Posterior cingulate gyrus (tissue), 11 donors: ENCODE measurements around the gene DSG4.
A peak's percentile ranks its signal among the peaks of the same experiment; 100 is the strongest.
"Not testable (repeated sequence)": the region's sequence is repeated elsewhere in the genome, so short reads cannot be mapped to it uniquely, and the experiment has no call there.

Experiments used
- DNase-seq, 10 donors: peaks; one replicate each; pipeline versions ENCODE4 v3.0.0 to v3.0.0-alpha.2; 2020 to 2021; ENCODE audit warnings: mixed read lengths in 3 of 10
- intact Hi-C: fragments of 100-400 bp; cut with DNase I; formaldehyde crosslinking; loops from one replicate; pipeline ENCODE4 v1.15.1; 2023

DSG4 gene, protein sequence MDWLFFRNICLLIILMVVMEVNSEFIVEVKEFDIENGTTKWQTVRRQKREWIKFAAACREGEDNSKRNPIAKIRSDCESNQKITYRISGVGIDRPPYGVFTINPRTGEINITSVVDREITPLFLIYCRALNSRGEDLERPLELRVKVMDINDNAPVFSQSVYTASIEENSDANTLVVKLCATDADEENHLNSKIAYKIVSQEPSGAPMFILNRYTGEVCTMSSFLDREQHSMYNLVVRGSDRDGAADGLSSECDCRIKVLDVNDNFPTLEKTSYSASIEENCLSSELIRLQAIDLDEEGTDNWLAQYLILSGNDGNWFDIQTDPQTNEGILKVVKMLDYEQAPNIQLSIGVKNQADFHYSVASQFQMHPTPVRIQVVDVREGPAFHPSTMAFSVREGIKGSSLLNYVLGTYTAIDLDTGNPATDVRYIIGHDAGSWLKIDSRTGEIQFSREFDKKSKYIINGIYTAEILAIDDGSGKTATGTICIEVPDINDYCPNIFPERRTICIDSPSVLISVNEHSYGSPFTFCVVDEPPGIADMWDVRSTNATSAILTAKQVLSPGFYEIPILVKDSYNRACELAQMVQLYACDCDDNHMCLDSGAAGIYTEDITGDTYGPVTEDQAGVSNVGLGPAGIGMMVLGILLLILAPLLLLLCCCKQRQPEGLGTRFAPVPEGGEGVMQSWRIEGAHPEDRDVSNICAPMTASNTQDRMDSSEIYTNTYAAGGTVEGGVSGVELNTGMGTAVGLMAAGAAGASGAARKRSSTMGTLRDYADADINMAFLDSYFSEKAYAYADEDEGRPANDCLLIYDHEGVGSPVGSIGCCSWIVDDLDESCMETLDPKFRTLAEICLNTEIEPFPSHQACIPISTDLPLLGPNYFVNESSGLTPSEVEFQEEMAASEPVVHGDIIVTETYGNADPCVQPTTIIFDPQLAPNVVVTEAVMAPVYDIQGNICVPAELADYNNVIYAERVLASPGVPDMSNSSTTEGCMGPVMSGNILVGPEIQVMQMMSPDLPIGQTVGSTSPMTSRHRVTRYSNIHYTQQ

DNA sequence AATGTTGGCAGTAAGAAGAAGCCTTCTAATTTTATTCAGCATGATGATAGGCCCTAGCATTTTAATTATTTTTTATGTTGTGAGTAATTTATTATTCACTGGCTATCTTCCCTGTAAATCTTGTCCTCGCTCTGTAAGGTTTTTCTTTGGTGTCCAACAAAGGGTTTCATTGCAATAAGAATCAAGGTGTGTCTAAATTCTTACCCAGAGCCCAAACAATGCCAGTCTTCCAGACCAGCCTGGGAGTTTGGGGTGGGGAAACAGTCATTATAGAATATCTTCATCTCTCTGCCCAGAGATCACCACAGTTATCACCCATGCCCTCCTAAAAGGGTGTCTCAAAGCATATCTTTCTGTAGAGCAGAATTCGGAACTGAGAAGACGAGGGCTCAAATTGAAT lies at the start of gene DSG4:
Gene DSG4 (plus strand): TSS at position 301 of the 400 bp plus-strand sequence. CDS start 135 bp downstream, outside the sequence.
- intact Hi-C loops = loop anchor here (10.0 kb wide), 1 partner anchor 62 kb away; the partner anchor contains the start of gene DSG1
- no peak for DNase-seq

DNA sequence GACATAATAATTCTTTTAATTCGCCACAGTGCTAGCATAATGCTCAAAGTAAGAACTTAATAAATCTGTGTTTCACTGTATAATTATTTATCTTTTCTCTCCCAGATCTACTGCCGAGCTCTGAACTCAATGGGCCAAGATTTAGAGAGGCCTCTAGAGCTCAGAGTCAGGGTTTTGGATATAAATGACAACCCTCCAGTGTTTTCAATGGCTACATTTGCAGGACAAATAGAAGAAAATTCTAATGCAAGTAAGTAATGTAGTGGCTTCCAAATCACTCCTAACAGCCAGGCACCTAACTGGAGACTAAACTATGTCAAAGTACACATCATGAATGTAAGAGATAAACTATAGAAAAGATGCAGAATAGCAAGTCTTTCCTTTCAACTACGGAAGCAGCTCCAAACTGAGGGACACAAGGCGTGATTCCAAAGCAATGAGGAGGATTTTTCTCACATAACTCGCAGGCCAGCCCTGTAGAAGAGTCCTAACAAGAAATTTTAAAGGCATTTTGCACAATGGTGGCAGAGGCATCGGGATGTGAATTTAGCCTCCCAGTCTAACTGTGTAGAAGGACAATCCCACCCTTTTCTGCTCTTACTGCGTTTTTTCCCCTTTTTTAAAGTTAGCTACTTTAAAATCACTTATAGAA lies 46.7 kb upstream of the DSG4 start:
- intact Hi-C loops = no loop called here
- DNase-seq = no peak

DNA sequence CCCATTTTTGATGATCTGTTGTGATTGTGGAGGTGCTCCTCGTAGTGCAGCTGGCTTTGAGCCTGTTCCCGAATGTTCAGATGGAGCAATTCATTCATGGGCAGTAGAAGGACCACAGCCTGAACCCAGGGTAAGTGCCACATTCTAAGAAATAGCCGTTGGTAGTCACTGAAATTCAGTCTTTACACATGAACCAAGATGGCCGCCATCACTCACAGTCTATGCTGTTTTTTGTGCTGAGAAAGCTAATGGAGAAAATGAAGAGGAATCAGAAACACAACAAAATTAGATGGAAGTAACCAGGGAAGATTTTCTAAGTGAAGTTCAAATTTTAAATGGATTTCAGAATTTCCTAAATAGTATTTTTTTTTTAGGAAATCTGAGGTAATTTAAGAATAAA lies 33.1 kb upstream of the DSG4 start:
- no peak for DNase-seq
- intact Hi-C loops = no loop called here

DNA sequence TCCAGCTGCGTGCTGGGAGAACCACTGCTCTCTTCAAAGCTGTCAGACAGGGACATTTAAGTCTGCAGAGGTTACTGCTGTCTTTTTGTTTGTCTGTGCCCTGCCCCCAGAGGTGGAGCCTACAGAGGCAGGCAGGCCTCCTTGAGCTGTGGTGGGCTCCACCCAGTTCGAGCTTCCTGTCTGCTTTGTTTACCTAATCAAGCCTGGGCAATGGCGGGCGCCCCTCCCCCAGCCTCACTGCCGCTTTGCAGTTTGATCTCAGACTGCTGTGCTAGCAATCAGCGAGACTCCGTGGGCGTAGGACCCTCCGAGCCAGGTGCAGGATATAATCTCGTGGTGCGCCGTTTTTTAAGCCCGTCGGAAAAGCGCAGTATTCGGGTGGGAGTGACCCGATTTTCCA lies 23.2 kb upstream of the DSG4 start:
- intact Hi-C loops = not testable (repeated sequence)

DNA sequence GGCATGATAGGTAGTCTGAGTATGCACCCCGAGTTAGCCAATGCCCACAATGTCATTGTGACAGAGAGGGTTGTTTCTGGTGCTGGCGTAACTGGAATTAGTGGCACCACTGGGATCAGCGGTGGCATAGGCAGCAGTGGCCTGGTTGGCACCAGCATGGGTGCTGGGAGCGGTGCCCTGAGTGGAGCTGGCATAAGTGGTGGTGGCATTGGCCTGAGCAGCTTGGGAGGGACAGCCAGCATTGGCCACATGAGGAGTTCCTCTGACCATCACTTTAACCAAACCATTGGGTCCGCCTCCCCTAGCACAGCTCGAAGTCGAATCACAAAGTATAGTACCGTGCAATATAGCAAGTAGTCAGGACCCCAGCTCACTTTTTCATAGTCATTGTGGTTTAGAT lies 21.6 kb upstream of the DSG4 start:
- DNase-seq = peak in 1 of 10 donors; percentile 62
- intact Hi-C loops = no loop called here

More for the DNA sequence above, 23.2 kb upstream of the DSG4 start:
- not testable (repeated sequence) for DNase-seq

DNA sequence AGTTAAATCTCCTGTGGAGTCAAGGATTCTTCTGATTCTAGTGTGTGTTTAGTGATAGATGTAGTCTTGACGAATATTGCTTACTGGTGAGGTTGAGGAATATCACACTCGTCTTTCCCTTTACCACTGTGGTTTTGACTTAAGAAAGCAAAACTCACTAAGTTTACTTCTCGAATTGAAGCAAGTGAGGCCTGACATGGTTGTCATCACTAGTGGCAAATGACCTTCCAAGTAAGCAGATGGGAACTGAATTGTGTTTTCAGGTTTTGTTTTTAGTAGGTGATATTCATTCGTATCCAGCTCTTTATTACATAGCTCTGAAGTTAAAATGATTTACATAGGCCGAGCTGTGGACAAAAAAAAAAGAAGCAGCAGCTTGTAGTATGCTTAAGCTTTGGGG lies 20.6 kb upstream of the DSG4 start:
- no peak for DNase-seq
- intact Hi-C loops = no loop called here

DNA sequence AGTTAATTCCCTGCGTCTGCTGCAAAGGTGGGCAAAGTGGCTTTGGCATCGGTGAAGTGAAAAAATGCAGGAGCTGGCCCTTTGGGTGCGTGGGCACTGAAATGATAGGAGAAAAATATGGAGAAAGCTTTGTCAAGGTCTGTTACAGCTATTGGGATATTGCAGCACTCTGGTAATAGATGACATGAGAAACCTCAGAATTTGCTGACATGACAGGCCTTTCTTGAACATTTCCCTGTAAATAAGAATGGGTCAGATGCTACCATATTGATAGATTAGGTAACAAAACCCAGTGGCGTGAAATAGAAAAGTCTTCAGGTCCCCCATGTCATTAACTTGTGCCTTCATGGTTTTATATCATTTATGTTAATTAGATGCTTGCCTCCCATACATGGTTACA lies 12.4 kb upstream of the DSG4 start:
- no peak for DNase-seq
- intact Hi-C loops = no loop called here

DNA sequence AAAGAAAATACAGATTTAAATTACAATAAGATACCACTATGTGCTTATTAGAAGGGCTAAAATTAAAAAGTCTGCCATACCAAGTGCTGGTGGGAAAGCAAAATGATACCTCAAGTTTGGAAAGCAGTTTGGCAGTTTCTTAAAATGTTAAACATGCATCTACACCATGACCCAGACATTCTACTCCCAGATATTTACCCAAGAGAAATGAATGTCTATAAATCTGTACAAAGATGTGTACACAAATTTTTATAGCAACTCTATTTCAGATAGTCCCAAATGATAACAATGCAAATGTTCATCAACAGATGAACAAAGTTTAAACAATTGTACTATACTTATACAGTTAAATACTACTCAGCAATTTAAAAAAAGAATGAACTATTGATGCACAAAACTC lies 7.1 kb upstream of the DSG4 start:
- no peak for DNase-seq
- intact Hi-C loops = no loop called here

DNA sequence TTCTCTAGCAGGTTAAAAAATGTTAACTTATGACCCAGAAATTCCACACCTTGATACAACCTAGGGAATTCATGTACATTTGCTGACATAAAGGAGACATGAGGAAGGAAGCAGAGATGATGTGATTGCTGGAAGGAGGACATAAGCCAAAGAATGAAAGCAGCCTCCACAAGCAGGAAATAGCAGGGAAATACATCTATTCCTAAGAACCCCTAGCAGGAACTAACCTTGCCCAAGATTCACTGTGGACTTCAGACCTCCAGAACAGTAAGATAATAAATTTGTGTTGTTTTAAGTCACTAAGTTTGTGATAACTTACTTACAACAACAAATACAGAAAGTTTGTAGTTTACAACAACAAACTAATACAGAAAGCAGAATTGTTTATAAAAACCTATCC lies 4.6 kb upstream of the DSG4 start:
- intact Hi-C loops = loop anchor here (10.0 kb wide), 1 partner anchor 57 kb away; the partner anchor contains the start of gene DSG1
- no peak for DNase-seq

DNA sequence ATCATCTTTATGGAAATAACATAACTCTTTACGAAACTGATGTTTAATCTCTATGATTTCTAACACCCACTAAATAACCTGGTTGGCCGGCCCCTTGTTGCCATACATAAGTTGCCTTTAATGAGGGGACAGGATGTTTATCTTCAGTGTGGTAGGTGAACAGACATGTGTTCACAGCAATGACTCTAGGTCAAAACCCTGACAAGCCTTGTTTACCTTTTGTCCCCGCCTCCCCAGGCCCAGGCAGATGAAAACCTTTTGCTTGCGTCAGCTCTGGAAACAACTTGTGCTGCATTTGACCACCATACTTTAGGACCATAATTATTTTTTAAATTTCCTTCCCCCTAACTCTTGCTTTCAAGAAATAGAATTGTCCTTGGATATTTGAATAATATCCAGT lies 2.9 kb upstream of the DSG4 start:
- DNase-seq = no peak
- intact Hi-C loops = loop anchor here (10.0 kb wide), 1 partner anchor 59 kb away; the partner anchor contains the start of gene DSG1

DNA sequence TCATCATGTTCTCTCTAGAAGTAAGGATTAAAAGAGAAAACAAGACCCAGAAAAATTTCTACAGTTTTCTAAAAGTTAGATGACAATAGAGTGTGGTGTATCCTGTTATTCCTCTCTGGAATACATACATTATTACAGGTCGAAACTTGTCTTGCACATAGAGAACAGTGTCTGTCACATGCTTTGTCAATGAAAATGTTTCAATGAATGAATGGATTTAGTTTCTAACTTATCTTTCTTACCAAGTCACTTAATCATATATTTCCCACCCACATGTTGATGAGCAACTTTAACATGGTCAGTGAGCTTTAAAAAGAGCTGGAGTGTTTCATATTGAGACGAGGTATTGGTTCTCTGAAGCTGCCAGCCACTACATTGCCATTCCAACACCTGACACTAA lies 4.3 kb downstream of the DSG4 start:
- intact Hi-C loops = no loop called here
- no peak for DNase-seq

DNA sequence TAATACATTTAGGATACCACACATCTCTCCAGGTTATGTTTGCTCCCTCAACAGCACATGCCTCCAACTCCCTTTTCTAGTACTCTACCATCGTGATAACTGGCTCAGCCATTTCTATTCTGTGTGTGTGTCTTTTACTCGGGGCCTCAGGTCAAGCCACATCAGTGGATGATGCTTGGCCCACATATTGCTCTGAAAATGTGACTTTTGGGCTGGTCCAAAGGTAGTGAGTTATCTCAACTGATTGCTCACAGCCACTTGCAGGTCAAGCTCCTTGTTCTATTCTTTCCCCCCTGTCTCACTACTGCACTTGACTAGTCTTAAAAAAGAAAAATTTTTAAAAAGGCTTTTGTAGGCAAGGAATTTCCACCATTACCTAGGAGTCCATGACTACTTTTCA lies 5.5 kb downstream of the DSG4 start:
- intact Hi-C loops = no loop called here
- no peak for DNase-seq

DNA sequence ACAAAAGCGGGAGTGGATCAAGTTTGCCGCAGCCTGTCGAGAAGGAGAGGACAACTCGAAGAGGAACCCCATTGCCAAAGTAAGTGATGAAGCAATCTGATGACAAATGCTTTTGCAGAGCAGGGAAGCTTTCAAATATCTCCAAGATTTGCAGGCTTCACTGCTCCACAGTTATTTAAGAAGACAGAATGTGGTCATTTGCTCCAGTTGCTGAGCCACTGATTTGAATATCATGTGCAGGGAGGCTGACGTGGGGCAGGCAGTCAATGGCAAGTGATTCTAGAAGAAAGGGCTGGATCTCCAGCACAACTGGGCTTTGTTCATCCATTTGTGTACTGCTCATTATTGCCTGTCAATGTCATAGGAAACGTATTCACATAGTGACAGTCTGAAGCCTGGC lies 10.2 kb downstream of the DSG4 start:
- intact Hi-C loops = no loop called here
- no peak for DNase-seq

DNA sequence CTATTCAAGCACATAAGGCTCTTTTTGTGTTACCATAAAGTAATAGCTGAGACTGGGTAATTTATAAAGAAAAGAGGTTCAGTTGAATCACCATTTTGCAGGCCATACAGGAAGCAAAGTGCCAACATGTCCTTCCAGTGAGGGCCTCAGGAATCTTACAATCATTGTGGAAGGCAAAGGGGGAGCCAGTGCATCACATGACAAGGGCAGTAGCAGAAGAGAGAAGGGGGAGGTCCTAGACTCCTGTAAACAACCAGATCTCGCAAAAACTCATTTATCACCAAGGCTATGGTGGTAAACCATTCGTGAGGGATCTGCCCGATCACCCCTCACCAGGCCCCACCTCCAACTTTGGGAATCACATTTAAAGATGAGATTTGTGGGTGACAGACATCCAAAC lies 16.7 kb downstream of the DSG4 start:
- intact Hi-C loops = no loop called here
- no peak for DNase-seq

DNA sequence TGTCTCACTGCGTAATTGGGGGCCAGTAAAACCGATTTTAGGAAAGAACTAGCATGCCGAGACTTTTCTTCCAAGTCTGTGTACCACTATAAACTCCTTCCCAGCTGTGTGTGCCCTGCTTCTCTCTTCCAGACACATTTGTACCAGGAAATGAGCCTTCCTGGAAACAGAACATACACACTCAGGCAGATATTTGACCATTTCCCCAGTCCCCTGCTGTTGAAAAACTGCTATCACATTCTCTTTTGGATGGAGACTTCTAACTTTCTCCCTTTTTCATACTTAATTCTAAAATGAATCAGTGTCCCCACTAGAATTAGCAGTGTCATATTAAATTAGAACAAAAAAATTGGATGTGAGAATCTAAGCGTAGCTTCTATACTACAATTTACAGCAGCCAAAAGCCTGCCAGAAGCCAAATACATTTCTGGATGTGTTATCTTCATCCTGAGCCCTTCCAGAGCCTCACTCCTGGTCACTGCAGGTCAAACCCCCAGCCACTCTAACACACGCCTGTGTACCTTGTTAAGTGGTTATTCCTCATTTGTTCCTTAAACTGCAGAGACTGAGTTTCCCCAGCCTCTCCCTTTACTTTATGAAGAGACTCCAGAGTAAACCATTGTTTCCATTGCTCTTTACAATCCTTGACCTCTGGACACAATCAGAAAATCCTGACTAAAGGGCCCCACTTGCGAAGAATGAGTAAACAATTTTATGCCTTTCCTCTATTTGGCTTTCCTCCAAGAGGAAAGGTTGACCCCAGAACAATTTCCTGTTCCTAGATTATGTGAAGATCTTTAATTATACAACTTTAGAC lies 20.4 kb downstream of the DSG4 start:
- DNase-seq = no peak
- intact Hi-C loops = no loop called here

DNA sequence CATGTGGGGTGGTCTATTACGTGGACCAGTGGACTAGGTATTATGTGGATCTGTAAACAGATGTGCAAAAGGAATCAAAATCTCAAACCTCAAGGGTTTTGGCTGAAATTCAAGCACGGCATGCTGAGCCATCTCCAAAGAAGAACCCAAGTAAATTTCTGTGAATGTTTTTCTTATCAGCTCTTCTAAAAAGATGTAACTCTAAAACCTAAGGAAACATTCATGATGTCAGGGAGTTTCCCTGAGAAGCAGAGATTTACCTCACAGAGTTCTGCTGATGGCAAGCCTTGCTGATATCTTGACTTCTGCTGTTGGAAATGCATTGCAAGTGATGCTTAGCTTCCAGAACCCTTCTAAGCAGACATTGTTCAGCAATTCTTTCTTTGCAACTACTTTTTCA lies 21.6 kb downstream of the DSG4 start:
- DNase-seq = no peak
- intact Hi-C loops = no loop called here

DNA sequence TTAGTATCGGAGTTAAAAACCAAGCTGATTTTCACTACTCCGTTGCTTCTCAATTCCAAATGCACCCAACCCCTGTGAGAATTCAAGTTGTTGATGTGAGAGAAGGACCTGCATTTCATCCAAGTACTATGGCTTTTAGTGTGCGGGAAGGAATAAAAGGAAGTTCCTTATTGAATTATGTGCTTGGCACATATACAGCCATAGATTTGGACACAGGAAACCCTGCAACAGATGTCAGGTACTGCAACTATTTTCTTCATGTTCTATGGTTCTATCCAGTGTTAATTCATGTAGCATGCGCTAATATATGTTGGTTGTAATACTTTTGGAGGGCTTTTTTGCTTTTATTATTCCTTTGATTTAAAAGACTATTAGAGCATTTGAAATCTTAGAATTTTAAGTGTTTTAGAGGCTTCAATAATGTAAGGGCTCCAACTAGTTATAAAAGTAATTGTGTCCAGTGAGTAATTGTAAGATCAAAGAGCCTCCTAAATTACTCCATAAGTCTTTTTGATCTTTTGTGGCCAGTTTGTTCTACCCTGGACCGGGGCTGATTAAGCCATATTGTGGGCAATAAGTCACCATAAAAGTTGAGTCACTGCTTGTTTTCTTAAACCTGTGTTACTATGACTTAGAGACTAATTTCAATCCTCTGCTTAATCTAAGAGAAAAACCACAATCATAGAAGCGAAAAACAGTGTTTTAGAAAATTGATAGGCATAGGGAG lies 22.9 kb downstream of the DSG4 start:
- intact Hi-C loops = no loop called here
- no peak for DNase-seq

DNA sequence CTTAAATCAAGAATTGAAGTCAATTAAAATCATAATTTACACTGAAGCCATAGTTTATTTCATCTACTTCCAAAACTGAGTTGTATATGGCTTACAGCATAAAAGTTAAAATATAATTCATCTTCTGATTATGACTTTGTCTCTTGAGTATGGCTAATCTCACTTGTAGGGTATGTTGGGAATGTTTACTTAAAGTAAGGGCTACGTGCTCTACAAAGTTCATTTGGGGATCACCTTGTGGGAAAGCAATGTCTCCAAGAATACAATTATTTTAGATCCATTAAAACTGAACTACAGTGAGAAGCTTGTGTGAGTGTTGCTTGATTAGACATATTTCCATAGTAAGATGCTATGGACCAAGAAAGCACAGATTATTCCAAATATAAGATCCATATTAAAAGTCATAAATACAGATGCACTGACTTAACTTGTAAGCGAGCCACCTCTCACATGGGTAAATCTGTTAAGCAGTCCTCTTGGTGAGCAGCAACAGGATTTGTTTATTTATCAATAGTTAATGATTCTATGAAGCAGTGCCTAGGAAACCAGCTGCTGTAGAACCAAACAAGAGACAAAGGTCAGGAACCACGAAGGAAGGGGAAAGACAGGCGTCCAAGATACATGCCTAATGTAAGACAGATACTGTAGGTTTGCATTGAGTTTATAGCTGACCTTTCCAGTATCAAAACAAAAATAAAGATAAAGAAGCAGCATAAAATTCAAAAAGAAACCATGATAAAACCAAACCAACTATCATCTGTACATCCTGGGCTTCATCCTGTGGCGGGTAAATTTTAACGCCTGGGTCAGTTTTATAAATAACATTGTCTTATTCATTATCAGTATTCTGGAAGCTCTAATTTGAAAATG lies 24.8 kb downstream of the DSG4 start:
- no peak for DNase-seq
- intact Hi-C loops = no loop called here
